HL-60 (cell line): Measurements from ENCODE around the gene CDR2L.
"Not testable (repeated sequence)": the region's sequence is repeated elsewhere in the genome, so short reads cannot be mapped to it uniquely, and the experiment has no call there.

Experiments used
- CTCF ChIP-seq: IDR thresholded peaks from one replicate; pipeline ENCODE4 v1.5.1; 2011; ENCODE audit warnings: low read length, control low read depth, inconsistent platforms; ENCODE audit not compliant: insufficient read depth
- POLR2AphosphoS5 ChIP-seq: IDR thresholded peaks from 2 replicates; pipeline ENCODE4 v1.6.1; 2012; ENCODE audit warnings: low read depth
- REST ChIP-seq: IDR thresholded peaks from 2 replicates; pipeline ENCODE4 v1.6.1; 2012; ENCODE audit warnings: low read depth; ENCODE audit not compliant: insufficient replicate concordance
- SPI1 ChIP-seq: IDR thresholded peaks from 2 replicates; pipeline ENCODE4 v1.6.1; 2012; ENCODE audit warnings: low read depth, mild to moderate bottlenecking, borderline replicate concordance

DNA sequence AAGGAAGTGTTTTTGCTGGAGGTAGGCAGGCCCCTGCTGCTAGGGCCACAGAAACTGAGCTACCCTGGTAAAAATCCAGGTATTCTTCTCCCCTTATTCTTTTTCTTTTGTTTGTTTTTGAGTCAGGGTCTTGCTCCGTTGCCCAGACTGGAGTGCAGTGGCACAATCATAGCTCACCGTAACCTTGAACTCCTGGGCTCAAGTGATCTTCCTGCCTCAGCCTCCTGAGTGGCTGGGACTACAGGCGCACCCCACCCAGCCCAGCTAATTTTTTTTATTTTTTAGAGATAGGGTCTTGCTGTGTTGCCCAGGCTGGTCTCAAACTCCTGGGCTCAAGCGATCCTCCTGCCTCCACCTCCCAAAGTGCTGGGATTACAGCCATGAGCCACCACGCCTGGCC, 17.9 kb upstream of the CDR2L start:
- TF ChIP-seq CTCF, REST, POLR2AphosphoS5, SPI1: not testable (repeated sequence)
